Thymus (tissue), 11 donors: ENCODE measurements around the gene UBXN6. TPM values are rescaled to one million over a fixed set of nuclear protein-coding genes. Genes with fewer than 3 reads are reported as not detected.
A peak's percentile ranks its signal among the peaks of the same experiment; 100 is the strongest.

ENCODE experiments used
- DNase-seq, 9 donors: peaks; one replicate each; pipeline ENCODE4 v3.0.0-alpha.2; 2013; ENCODE audit warnings: low spot score in 9 of 9, low read depth in 6 of 9, missing footprints in 1 of 9
- H3K27ac ChIP-seq, 2 donors: one replicate each; pipeline ENCODE4 v1.5.1; 2013; ENCODE audit warnings: control low read depth in 1 of 2, low read depth in 1 of 2, low read length in 1 of 2, mild to moderate bottlenecking in 1 of 2, moderate library complexity in 1 of 2
- H3K27me3 ChIP-seq, 2 donors: one replicate each; pipeline ENCODE4 v1.5.1; 2013; ENCODE audit warnings: low read length in 1 of 2; ENCODE audit not compliant: control insufficient read depth in 2 of 2, insufficient read depth in 1 of 2
- H3K36me3 ChIP-seq, 2 donors: one replicate each; pipeline ENCODE4 v1.5.1; 2013; ENCODE audit warnings: low read length in 1 of 2, mild to moderate bottlenecking in 1 of 2, moderate library complexity in 1 of 2; ENCODE audit not compliant: control insufficient read depth in 2 of 2, insufficient read depth in 2 of 2
- H3K4me1 ChIP-seq, 2 donors: one replicate each; pipeline ENCODE4 v1.5.1; 2013; ENCODE audit warnings: low read length in 2 of 2; ENCODE audit not compliant: control insufficient read depth in 2 of 2, insufficient read depth in 2 of 2
- H3K4me3 ChIP-seq, 2 donors: one replicate each; pipeline ENCODE4 v1.5.1; 2013; ENCODE audit warnings: low read length in 2 of 2, control low read depth in 1 of 2, mild to moderate bottlenecking in 1 of 2
- H3K9me3 ChIP-seq, 2 donors: one replicate each; pipeline ENCODE4 v1.5.1; 2013; ENCODE audit warnings: low read length in 1 of 2, mild to moderate bottlenecking in 1 of 2; ENCODE audit not compliant: control insufficient read depth in 2 of 2, insufficient read depth in 1 of 2
- WGBS: extraction: QIAGEN DNeasy Blood & Tissue Kit; methylation state at CpG from one replicate; pipeline ENCODE4 v1.1.7; 2013; 5-methylcytosine and 5-hydroxymethylcytosine counted together
- polyA plus RNA-seq: library from polyadenylated mRNA; stranded (reverse); fragments of 200-250 nt; gene quantifications from one replicate; pipeline ENCODE4 v1.2.3, GENCODE V29; 2013
- total RNA-seq: library from RNA; stranded (reverse); fragments of 120-200 nt; gene quantifications from one replicate; pipeline ENCODE4 v1.2.4, GENCODE V29; 2013
- donor health status: healthy.

UBXN6 gene
- total and polyA plus RNA-seq, 2 donors: 45.1 to 126 TPM

GRCh38 chr19:4471403-4472173, 14.0 kb upstream of the UBXN6 start:
- DNase-seq: peak; percentile 98 to 100 (median 100)
- Histone ChIP-seq H3K27me3 (no peaks in the 10 kb centered on the region), H3K27ac (peak overlapping the region; percentile 92 to 96), H3K4me1 (peaks cover 19 to 27% of the 10 kb centered on the region in 2 donors), H3K4me3 (peak overlapping the region; percentile 75 to 79), H3K9me3 (no peaks in the 10 kb centered on the region), H3K36me3 (peaks cover 10% of the 10 kb centered on the region in 2 donors)
- WGBS: under 1% methylated on average over 33 of the region's 33 CpGs

- DNase-seq: no peak
These were observed 10.2 kb upstream of the UBXN6 start for GRCh38 chr19:4467835-4468234.

GRCh38 chr19:4464815-4465581, 7.4 kb upstream of the UBXN6 start:
- no peaks in the 10 kb centered on the region for H3K27me3 ChIP-seq
- no peaks in the 10 kb centered on the region for H3K9me3 ChIP-seq
- WGBS: 91% methylated on average over 8 of the region's 8 CpGs
- H3K4me3 ChIP-seq: no peak overlapping the region
- DNase-seq: no peak
- no peak overlapping the region for H3K27ac ChIP-seq
- no peaks in the 10 kb centered on the region for H3K36me3 ChIP-seq
- H3K4me1 ChIP-seq: no peaks in the 10 kb centered on the region

More at GRCh38 chr19:4467835-4468234, 10.2 kb upstream of the UBXN6 start:
- WGBS: 86% methylated on average over 3 of the region's 3 CpGs
- Histone ChIP-seq H3K4me3 (no peak overlapping the region), H3K27ac (no peak overlapping the region), H3K9me3 (no peaks in the 10 kb centered on the region), H3K4me1 (peaks cover 3 to 6% of the 10 kb centered on the region in 2 donors), H3K27me3 (no peaks in the 10 kb centered on the region), H3K36me3 (no peaks in the 10 kb centered on the region)

- H3K4me3 ChIP-seq: peak overlapping the region; percentile 67 to 95
- peak overlapping the region; percentile 85 to 87 for H3K27ac ChIP-seq
- DNase-seq: peak in 6 of 9 donors; percentile 17 to 58 (median 36)
- H3K9me3 ChIP-seq: no peaks in the 10 kb centered on the region
- H3K4me1 ChIP-seq: peaks cover 13 to 23% of the 10 kb centered on the region in 2 donors
- 2% methylated on average over 51 of the region's 53 CpGs for WGBS
- H3K36me3 ChIP-seq: peaks cover 22 to 29% of the 10 kb centered on the region in 2 donors
- H3K27me3 ChIP-seq: no peaks in the 10 kb centered on the region
These were observed 546 bp downstream of the UBXN6 start for GRCh38 chr19:4456843-4457653.

GRCh38 chr19:4456476-4456842, 1.1 kb downstream of the UBXN6 start:
- no peak for DNase-seq
- Histone ChIP-seq H3K36me3 (peaks cover 22 to 35% of the 10 kb centered on the region in 2 donors), H3K27ac (peak overlapping the region; percentile 53 to 74), H3K4me1 (peaks cover 13 to 23% of the 10 kb centered on the region in 2 donors), H3K9me3 (no peaks in the 10 kb centered on the region), H3K4me3 (peak overlapping the region; percentile 58 to 95), H3K27me3 (no peaks in the 10 kb centered on the region)
- WGBS: 9% methylated on average over 9 of the region's 9 CpGs

GRCh38 chr19:4455719-4456475, 1.7 kb downstream of the UBXN6 start:
- 77% methylated on average over 15 of the region's 15 CpGs for WGBS
- Histone ChIP-seq H3K4me1 (peaks cover 13 to 23% of the 10 kb centered on the region in 2 donors), H3K4me3 (peak overlapping the region; percentile 58 to 95), H3K27me3 (no peaks in the 10 kb centered on the region), H3K36me3 (peaks cover 26 to 40% of the 10 kb centered on the region in 2 donors), H3K27ac (peak overlapping the region in 1 of 2 donors; percentile 74), H3K9me3 (no peaks in the 10 kb centered on the region)
- no peak for DNase-seq

GRCh38 chr19:4454747-4455718, 2.6 kb downstream of the UBXN6 start:
- DNase-seq: no peak
- WGBS: 94% methylated on average over 29 of the region's 29 CpGs
- H3K9me3 ChIP-seq: no peaks in the 10 kb centered on the region
- H3K27me3 ChIP-seq: no peaks in the 10 kb centered on the region
- peak overlapping the region; percentile 32 to 46 for H3K27ac ChIP-seq
- peaks cover 13 to 23% of the 10 kb centered on the region in 2 donors for H3K4me1 ChIP-seq
- peaks cover 30 to 45% of the 10 kb centered on the region in 2 donors for H3K36me3 ChIP-seq
- H3K4me3 ChIP-seq: no peak overlapping the region
